Upper lobe of left lung (tissue), 4 donors: ENCODE results near the gene TINCR.

Experiments
- CTCF ChIP-seq, 6 experiments: fragments of 450-650 bp in 4 of 6; fragments of 200-600 bp in 2 of 6; sonication (generic) in 2 of 6; IDR thresholded peaks; one replicate each; pipeline ENCODE4 v1.5.1; 2016 to 2019; ENCODE audit warnings: antibody characterized with exemption in 6 of 6
- EP300 ChIP-seq, 4 donors: sonication (generic); formaldehyde crosslinking; IDR thresholded peaks; one replicate each; pipeline ENCODE4 v1.5.1; 2017; ENCODE audit warnings: antibody characterized with exemption in 4 of 4, control low read depth in 2 of 4
- POLR2A ChIP-seq, 4 donors: fragments of 450-650 bp; IDR thresholded peaks; one replicate each; pipeline ENCODE4 v1.5.1; 2016 to 2017; ENCODE audit warnings: antibody characterized with exemption in 4 of 4, mild to moderate bottlenecking in 2 of 4
- POLR2AphosphoS5 ChIP-seq, 2 donors: sonication (generic); formaldehyde crosslinking; IDR thresholded peaks; one replicate each; pipeline ENCODE4 v1.5.1; 2017; ENCODE audit warnings: antibody characterized with exemption in 2 of 2

GRCh38 chr19:5533257-5533656, 34.5 kb downstream of the TINCR start:
- no peak for TF ChIP-seq POLR2A (IDR thresholded peaks at IDR 0.05)
- no peak for TF ChIP-seq CTCF (IDR thresholded peaks at IDR 0.05)
- no peak for TF ChIP-seq EP300 (IDR thresholded peaks at IDR 0.05)
- no peak for TF ChIP-seq POLR2AphosphoS5 (IDR thresholded peaks at IDR 0.05)
